Type B pancreatic cell (in vitro differentiated cells): ENCODE data around the gene TSPAN7. TPM values are rescaled to one million over a fixed set of nuclear protein-coding genes. Genes with fewer than 3 reads are reported as not detected.
A peak's percentile ranks its signal among the peaks of the same experiment; 100 is the strongest.

Source experiments
- DNase-seq: peaks from one replicate; pipeline ENCODE4 v3.0.0; 2021; ENCODE audit warnings: mixed read lengths; ENCODE audit not compliant: unreplicated experiment; ENCODE audit errors: extremely low spot score
- H3K27ac Mint-ChIP-seq: 2 replicates; pipeline ENCODE4 v1.8.0; 2021; ENCODE audit warnings: mild to moderate bottlenecking, mixed read lengths
- H3K27me3 Mint-ChIP-seq: 2 replicates; pipeline ENCODE4 v1.8.0; 2021; ENCODE audit warnings: mixed read lengths
- H3K36me3 Mint-ChIP-seq: 2 replicates; pipeline ENCODE4 v1.8.0; 2021; ENCODE audit warnings: mixed read lengths
- H3K4me1 Mint-ChIP-seq: one replicate; pipeline ENCODE4 v1.8.0; 2021; ENCODE audit warnings: mixed read lengths; ENCODE audit not compliant: unreplicated experiment
- H3K4me3 Mint-ChIP-seq: 2 replicates; pipeline ENCODE4 v1.8.0; 2021; ENCODE audit warnings: mild to moderate bottlenecking, mixed read lengths
- H3K9me3 Mint-ChIP-seq: 2 replicates; pipeline ENCODE4 v1.8.0; 2021; ENCODE audit warnings: mixed read lengths
- CTCF ChIP-seq: fragments of 200-600 bp; sonication (generic); conservative IDR thresholded peaks from 2 replicates; pipeline ENCODE4 v1.5.0; 2021; ENCODE audit warnings: antibody characterized with exemption, mild to moderate bottlenecking
- total RNA-seq: library from RNA; stranded (reverse); gene quantifications from 2 replicates; pipeline ENCODE4 v1.2.1, GENCODE V29; 2021; ENCODE audit warnings: low replicate concordance

Gene TSPAN7
- total RNA-seq, 1 donor from 2014 or later, result 21.8 TPM

- Mint-ChIP-seq H3K4me1 (peaks cover 4% of the 10 kb centered on the region), H3K9me3 (no peaks in the 10 kb centered on the region), H3K27me3 (no peaks in the 10 kb centered on the region), H3K36me3 (no peaks in the 10 kb centered on the region), H3K4me3 (no peak overlapping the region), H3K27ac (no peak overlapping the region)
- no peak for TF ChIP-seq CTCF
- DNase-seq, result no peak
Measured at GRCh38 chrX:38661103-38661441, 99.7 kb downstream of the TSPAN7 start.

- H3K36me3 Mint-ChIP-seq, result no peaks in the 10 kb centered on the region
- no peak for DNase-seq
- no peaks in the 10 kb centered on the region for H3K9me3 Mint-ChIP-seq
- H3K27ac Mint-ChIP-seq, result no peak overlapping the region
- peaks cover 4% of the 10 kb centered on the region for H3K4me1 Mint-ChIP-seq
- no peak for TF ChIP-seq CTCF
- H3K27me3 Mint-ChIP-seq, result no peaks in the 10 kb centered on the region
- no peak overlapping the region for H3K4me3 Mint-ChIP-seq
Measured at GRCh38 chrX:38661561-38661960, 100.2 kb downstream of the TSPAN7 start.

GRCh38 chrX:38662640-38663039 is 101.3 kb downstream of the TSPAN7 start:
- H3K27ac Mint-ChIP-seq, result no peak overlapping the region
- peaks cover 4% of the 10 kb centered on the region for H3K4me1 Mint-ChIP-seq
- no peaks in the 10 kb centered on the region for H3K36me3 Mint-ChIP-seq
- no peak overlapping the region for H3K4me3 Mint-ChIP-seq
- TF ChIP-seq CTCF, result no peak
- H3K9me3 Mint-ChIP-seq, result no peaks in the 10 kb centered on the region
- no peak for DNase-seq
- H3K27me3 Mint-ChIP-seq, result no peaks in the 10 kb centered on the region

- H3K36me3 Mint-ChIP-seq, result no peaks in the 10 kb centered on the region
- H3K9me3 Mint-ChIP-seq, result no peaks in the 10 kb centered on the region
- TF ChIP-seq CTCF, result peak; percentile 74
- H3K27ac Mint-ChIP-seq, result no peak overlapping the region
- H3K27me3 Mint-ChIP-seq, result no peaks in the 10 kb centered on the region
- H3K4me1 Mint-ChIP-seq, result peaks cover 4% of the 10 kb centered on the region
- no peak overlapping the region for H3K4me3 Mint-ChIP-seq
- no peak for DNase-seq
Measured at GRCh38 chrX:38664285-38664684, 102.9 kb downstream of the TSPAN7 start.

- no peak for TF ChIP-seq CTCF
- Mint-ChIP-seq H3K4me3 (no peak overlapping the region), H3K36me3 (no peaks in the 10 kb centered on the region), H3K27me3 (no peaks in the 10 kb centered on the region), H3K27ac (no peak overlapping the region), H3K9me3 (no peaks in the 10 kb centered on the region), H3K4me1 (peaks cover 4% of the 10 kb centered on the region)
- no peak for DNase-seq
Measured at GRCh38 chrX:38666909-38667308, 105.6 kb downstream of the TSPAN7 start.

- Mint-ChIP-seq H3K36me3 (no peaks in the 10 kb centered on the region), H3K4me3 (no peak overlapping the region), H3K27ac (no peak overlapping the region), H3K4me1 (peaks cover 4% of the 10 kb centered on the region), H3K9me3 (no peaks in the 10 kb centered on the region), H3K27me3 (no peaks in the 10 kb centered on the region)
- no peak for DNase-seq
- no peak for TF ChIP-seq CTCF
Measured at GRCh38 chrX:38668771-38669170, 107.4 kb downstream of the TSPAN7 start.
